Activated CD8-positive, alpha-beta T cell treated with anti-CD3 and anti-CD28 coated beads, Interleukin-2, amount 10 ng/mL, durations not matched to agents 7 days and 5 days (primary cell): ENCODE results near the gene HDDC3. TPM values are rescaled to one million over a fixed set of nuclear protein-coding genes. Genes with fewer than 3 reads are reported as not detected.
A peak's percentile ranks its signal among the peaks of the same experiment; 100 is the strongest.
"Not testable (repeated sequence)": the region's sequence is repeated elsewhere in the genome, so short reads cannot be mapped to it uniquely, and the experiment has no call there.

Source experiments
- ATAC-seq: fragments of 150-1000 bp; cut with Tn5 transposase; one replicate; pipeline ENCODE4 v1.10.0; 2021; ENCODE audit warnings: moderate library complexity
- CTCF ChIA-PET: fragments of 350-600 bp; sonication (Branson Sonifier 250); formaldehyde crosslinking; loops from one replicate; lab custom pipeline; 2021; ENCODE audit warnings: antibody characterized with exemption; lab: Charles Lee
- POLR2A ChIA-PET: fragments of 350-600 bp; sonication (Branson Sonifier 250); formaldehyde crosslinking; loops from one replicate; lab custom pipeline; 2021; ENCODE audit warnings: antibody characterized with exemption; lab: Charles Lee
- DNase-seq: peaks from one replicate; pipeline ENCODE4 v3.0.0-alpha.2; 2020
- H3K27ac Mint-ChIP-seq: one replicate; pipeline ENCODE4 v1.8.0; 2021; ENCODE audit warnings: mild to moderate bottlenecking, mixed read lengths
- H3K27me3 Mint-ChIP-seq: one replicate; pipeline ENCODE4 v1.8.0; 2021; ENCODE audit warnings: low read depth, mixed read lengths
- H3K36me3 Mint-ChIP-seq: one replicate; pipeline ENCODE4 v1.8.0; 2021; ENCODE audit warnings: low read depth, mixed read lengths
- H3K4me1 Mint-ChIP-seq: one replicate; pipeline ENCODE4 v1.8.0; 2021; ENCODE audit warnings: low read depth, mixed read lengths
- H3K4me3 Mint-ChIP-seq: one replicate; pipeline ENCODE4 v1.8.0; 2021; ENCODE audit warnings: mild to moderate bottlenecking, mixed read lengths
- H3K9me3 Mint-ChIP-seq: one replicate; pipeline ENCODE4 v1.8.0; 2022; ENCODE audit warnings: mixed read lengths; ENCODE audit not compliant: insufficient read depth
- total RNA-seq, 2 experiments: library from RNA; stranded (reverse); gene quantifications; one replicate each; pipeline ENCODE4 v1.2.3, GENCODE V29; 2021

The HDDC3 gene
- total RNA-seq, 2 experiments from 2014 or later = 23.8 to 26.9 TPM

GRCh38 chr15:90909449-90909848, 22.9 kb downstream of the HDDC3 start:
- DNase-seq, H3K9me3 Mint-ChIP-seq, POLR2A ChIA-PET, H3K4me3 Mint-ChIP-seq, H3K27ac Mint-ChIP-seq, ATAC-seq, H3K27me3 Mint-ChIP-seq: not testable (repeated sequence)
- peaks cover 71% of the 10 kb centered on the region for H3K36me3 Mint-ChIP-seq
- CTCF ChIA-PET = interaction anchor here (0.9 to 17.2 kb wide), 2 partner anchors 21 to 24 kb away, joined by 3 to 328 read pairs; partner anchors contain the start of genes HDDC3 and UNC45A
- H3K4me1 Mint-ChIP-seq = peaks cover 10% of the 10 kb centered on the region

- no peaks in the 10 kb centered on the region for H3K9me3 Mint-ChIP-seq
- ATAC-seq = no peak
- H3K27me3 Mint-ChIP-seq = no peaks in the 10 kb centered on the region
- peaks cover 58% of the 10 kb centered on the region for H3K36me3 Mint-ChIP-seq
- DNase-seq = no peak
- H3K27ac Mint-ChIP-seq = peak overlapping the region; percentile 21
- ChIA-PET POLR2A (interaction anchor here (8.8 kb wide), 1 partner anchor 24 kb away, joined by 110 read pairs; the partner anchor contains the start of genes HDDC3 and UNC45A), CTCF (interaction anchor here (17.2 kb wide), 1 partner anchor 23 kb away, joined by 328 read pairs; the partner anchor contains the start of genes HDDC3 and UNC45A)
- no peak overlapping the region for H3K4me3 Mint-ChIP-seq
- H3K4me1 Mint-ChIP-seq = peaks cover 16% of the 10 kb centered on the region
Observed at GRCh38 chr15:90907838-90908507, 24.4 kb downstream of the HDDC3 start.

- no peak overlapping the region for H3K27ac Mint-ChIP-seq
- ChIA-PET CTCF (interaction anchor here (17.2 kb wide), 1 partner anchor 23 kb away, joined by 328 read pairs; the partner anchor contains the start of genes HDDC3 and UNC45A), POLR2A (interaction anchor here (8.8 kb wide), 1 partner anchor 25 kb away, joined by 110 read pairs; the partner anchor contains the start of genes HDDC3 and UNC45A)
- H3K36me3 Mint-ChIP-seq = peaks cover 55% of the 10 kb centered on the region
- ATAC-seq = no peak
- H3K9me3 Mint-ChIP-seq = no peaks in the 10 kb centered on the region
- no peak for DNase-seq
- H3K27me3 Mint-ChIP-seq = no peaks in the 10 kb centered on the region
- peaks cover 17% of the 10 kb centered on the region for H3K4me1 Mint-ChIP-seq
- H3K4me3 Mint-ChIP-seq = no peak overlapping the region
Observed at GRCh38 chr15:90907051-90907660, 25.2 kb downstream of the HDDC3 start.

- Mint-ChIP-seq H3K4me1 (peaks cover 25% of the 10 kb centered on the region), H3K27ac (no peak overlapping the region), H3K27me3 (no peaks in the 10 kb centered on the region), H3K9me3 (no peaks in the 10 kb centered on the region), H3K36me3 (peaks cover 50% of the 10 kb centered on the region), H3K4me3 (no peak overlapping the region)
- ChIA-PET CTCF (interaction anchor here (17.2 kb wide), 1 partner anchor 24 kb away, joined by 328 read pairs; the partner anchor contains the start of genes HDDC3 and UNC45A), POLR2A (interaction anchor here (8.8 kb wide), 1 partner anchor 26 kb away, joined by 110 read pairs; the partner anchor contains the start of genes HDDC3 and UNC45A)
- ATAC-seq (no peak), DNase-seq (no peak)
Observed at GRCh38 chr15:90906181-90906849, 26.0 kb downstream of the HDDC3 start.

GRCh38 chr15:90905306-90906180, 26.8 kb downstream of the HDDC3 start:
- no peaks in the 10 kb centered on the region for H3K27me3 Mint-ChIP-seq
- ATAC-seq = no peak
- no peak for DNase-seq
- ChIA-PET POLR2A (interaction anchor here (0.6 to 8.8 kb wide), 3 partner anchors 8 to 185 kb away, joined by 3 to 110 read pairs (median 5); partner anchors contain the start of genes HDDC3 and UNC45A), CTCF (interaction anchor here (0.9 to 17.2 kb wide), 2 partner anchors 13 to 25 kb away, joined by 5 to 328 read pairs; partner anchors contain the start of genes HDDC3 and UNC45A)
- H3K4me3 Mint-ChIP-seq = no peak overlapping the region
- H3K9me3 Mint-ChIP-seq = no peaks in the 10 kb centered on the region
- H3K4me1 Mint-ChIP-seq = peaks cover 28% of the 10 kb centered on the region
- H3K27ac Mint-ChIP-seq = no peak overlapping the region
- peaks cover 49% of the 10 kb centered on the region for H3K36me3 Mint-ChIP-seq

- CTCF ChIA-PET = interaction anchor here (0.9 to 17.2 kb wide), 3 partner anchors 14 to 405 kb away, joined by 3 to 328 read pairs (median 5); partner anchors contain the start of genes HDDC3 and UNC45A
Observed at GRCh38 chr15:90904746-90905145, 27.6 kb downstream of the HDDC3 start.

GRCh38 chr15:90903733-90904536, 28.4 kb downstream of the HDDC3 start:
- H3K36me3 Mint-ChIP-seq = peaks cover 36% of the 10 kb centered on the region
- H3K27ac Mint-ChIP-seq = peak overlapping the region; percentile 88
- peaks cover 28% of the 10 kb centered on the region for H3K4me1 Mint-ChIP-seq
- DNase-seq (no peak), ATAC-seq (no peak)
- peak overlapping the region; percentile 79 for H3K4me3 Mint-ChIP-seq
- POLR2A ChIA-PET = interaction anchor here (0.6 to 8.8 kb wide), 9 partner anchors 8 to 342 kb away, joined by 3 to 110 read pairs (median 4); partner anchors contain the start of genes BLM, HDDC3, RCCD1 and UNC45A
- H3K27me3 Mint-ChIP-seq = no peaks in the 10 kb centered on the region
- CTCF ChIA-PET = interaction anchor here (0.9 to 17.2 kb wide), 10 partner anchors 10 to 584 kb away, joined by 3 to 328 read pairs (median 4); partner anchors contain the start of genes BLM, HDDC3 and UNC45A
- no peaks in the 10 kb centered on the region for H3K9me3 Mint-ChIP-seq

More at GRCh38 chr15:90904746-90905145, 27.6 kb downstream of the HDDC3 start:
- Mint-ChIP-seq H3K27ac (no peak overlapping the region), H3K36me3 (peaks cover 41% of the 10 kb centered on the region), H3K27me3 (no peaks in the 10 kb centered on the region), H3K4me1 (peaks cover 28% of the 10 kb centered on the region), H3K4me3 (no peak overlapping the region), H3K9me3 (no peaks in the 10 kb centered on the region)
- POLR2A ChIA-PET = interaction anchor here (0.6 to 8.8 kb wide), 3 partner anchors 9 to 185 kb away, joined by 3 to 110 read pairs (median 5); partner anchors contain the start of genes HDDC3 and UNC45A
- no peak for ATAC-seq
- DNase-seq = no peak

- Mint-ChIP-seq H3K4me3 (peak within 1 kb of the TSS; percentile 90), H3K4me1 (peaks cover 28% of the 10 kb centered on the region), H3K27ac (peak within 1 kb of the TSS; percentile 93), H3K27me3 (no peaks in the 10 kb centered on the region), H3K9me3 (no peaks in the 10 kb centered on the region), H3K36me3 (peaks cover 31% of the 10 kb centered on the region)
- ChIA-PET CTCF (interaction anchor here (0.9 to 17.2 kb wide), 15 partner anchors 11 to 583 kb away, joined by 3 to 328 read pairs (median 3); partner anchors contain the start of genes BLM, HDDC3, RCCD1 and UNC45A), POLR2A (interaction anchor here (0.8 to 8.8 kb wide), 10 partner anchors 8 to 341 kb away, joined by 3 to 110 read pairs (median 4); partner anchors contain the start of genes BLM, HDDC3, RCCD1 and UNC45A)
- ATAC-seq (peak; percentile 78), DNase-seq (peak; percentile 81)
Observed at GRCh38 chr15:90902840-90903732, 29.3 kb downstream of the HDDC3 start, which contains the start of gene MAN2A2. Gene MAN2A2 (plus strand): TSS chr15:90903302. CDS start chr15:90904208, 906 bp downstream.
